Pons (tissue), 1 donor: Measurements from ENCODE around the gene CLDND1.
A peak's percentile ranks its signal among the peaks of the same experiment; 100 is the strongest.

Source experiments
- DNase-seq: peaks from one replicate; pipeline ENCODE4 v3.0.0-alpha.2; 2016; ENCODE audit warnings: low spot score

The CLDND1 gene

DNA sequence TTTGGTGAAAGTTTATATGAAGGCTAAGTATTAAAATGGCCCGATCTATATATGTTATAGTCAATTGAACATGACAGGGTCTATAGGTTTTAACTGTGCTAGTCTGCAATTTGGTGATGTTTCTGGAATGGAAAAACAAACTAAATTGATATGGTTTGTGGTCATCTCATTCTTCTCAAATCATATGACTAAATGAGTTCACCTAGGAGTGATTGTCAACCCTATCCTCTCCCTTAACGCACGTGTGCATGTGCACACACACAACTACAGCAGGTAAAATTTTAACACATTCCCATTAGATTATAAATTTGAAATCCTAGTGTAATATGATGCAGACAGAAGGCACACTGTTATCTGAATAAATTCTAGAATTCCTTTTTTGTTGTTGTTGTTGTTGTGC, 9.0 kb downstream of the CLDND1 start:
- no peak for DNase-seq

DNA sequence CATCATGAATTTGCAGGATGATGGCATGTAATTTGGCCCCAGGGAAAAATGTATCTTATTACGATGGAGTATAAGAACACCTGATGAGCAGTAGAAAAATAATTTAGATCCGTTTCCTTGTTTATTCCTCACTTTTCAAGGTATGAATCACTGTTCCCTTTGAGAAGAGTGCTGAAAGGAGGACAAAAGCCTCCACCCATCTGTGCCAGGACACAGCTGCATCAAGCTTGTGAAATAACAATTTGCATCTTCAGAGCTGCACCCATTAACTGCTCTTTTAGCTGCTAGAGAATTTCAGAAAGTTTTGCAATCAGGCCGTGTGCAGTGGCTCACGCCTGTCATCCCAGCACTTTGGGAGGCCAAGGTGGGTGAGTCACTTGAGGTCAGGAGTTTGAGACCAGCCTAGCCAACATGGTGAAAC, 9.6 kb downstream of the CLDND1 start:
- DNase-seq = peak; percentile 60

DNA sequence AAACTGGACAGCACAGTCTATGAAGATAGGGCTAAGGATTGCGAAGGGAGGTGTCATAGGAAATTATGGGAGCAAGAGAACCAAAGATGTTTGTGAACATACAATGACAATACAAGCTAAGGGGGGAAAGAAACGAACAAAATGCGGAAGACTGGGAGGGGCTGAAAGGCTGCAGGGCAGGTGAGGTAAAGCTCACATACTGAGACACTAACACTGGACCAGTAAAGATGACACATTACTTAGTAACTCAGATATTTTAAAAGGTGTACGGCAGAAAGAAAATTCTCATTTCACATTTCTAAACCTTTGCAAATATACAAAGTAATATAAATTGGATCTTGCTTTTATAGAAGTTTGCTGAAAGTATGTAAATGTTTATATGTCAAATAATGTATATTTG, 10.1 kb downstream of the CLDND1 start:
- DNase-seq = no peak

DNA sequence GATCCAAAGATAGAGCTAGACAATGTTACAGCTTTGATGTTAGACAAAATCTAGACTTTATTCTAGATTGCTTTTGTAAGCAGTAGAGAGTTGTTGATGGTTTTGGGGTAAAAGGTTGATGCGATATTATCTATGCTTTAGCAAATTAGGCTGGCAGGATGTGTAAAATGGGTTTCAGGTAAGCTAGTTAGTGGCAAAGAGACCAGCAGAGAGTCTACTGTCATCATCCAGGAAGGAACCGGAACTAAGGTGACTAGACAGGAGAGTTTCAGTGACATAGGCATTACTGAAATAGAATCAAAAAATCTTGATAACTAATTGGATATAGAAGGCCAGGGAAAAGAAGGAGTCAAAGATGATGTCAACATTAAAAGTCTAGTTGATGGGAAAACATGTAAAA, 14.1 kb downstream of the CLDND1 start:
- no peak for DNase-seq

DNA sequence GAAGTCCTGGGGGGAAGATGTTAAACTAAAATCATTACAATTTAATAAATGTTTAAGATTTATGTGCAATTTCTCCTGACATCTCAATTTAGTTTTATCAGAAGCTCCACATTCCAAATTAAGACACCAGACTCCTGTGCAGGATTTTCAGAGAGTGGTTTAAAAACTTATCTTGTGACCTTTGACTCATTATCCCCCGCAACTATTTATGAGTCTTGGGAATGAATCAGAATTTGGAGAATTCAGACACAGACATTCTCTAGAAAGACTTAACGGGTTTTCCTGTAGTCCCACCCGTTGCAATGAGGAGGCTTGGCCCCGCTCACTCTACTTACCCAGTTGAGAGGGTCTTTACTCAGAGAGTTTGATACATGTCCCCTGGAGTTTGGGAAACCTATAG, 18.2 kb downstream of the CLDND1 start:
- DNase-seq = no peak

DNA sequence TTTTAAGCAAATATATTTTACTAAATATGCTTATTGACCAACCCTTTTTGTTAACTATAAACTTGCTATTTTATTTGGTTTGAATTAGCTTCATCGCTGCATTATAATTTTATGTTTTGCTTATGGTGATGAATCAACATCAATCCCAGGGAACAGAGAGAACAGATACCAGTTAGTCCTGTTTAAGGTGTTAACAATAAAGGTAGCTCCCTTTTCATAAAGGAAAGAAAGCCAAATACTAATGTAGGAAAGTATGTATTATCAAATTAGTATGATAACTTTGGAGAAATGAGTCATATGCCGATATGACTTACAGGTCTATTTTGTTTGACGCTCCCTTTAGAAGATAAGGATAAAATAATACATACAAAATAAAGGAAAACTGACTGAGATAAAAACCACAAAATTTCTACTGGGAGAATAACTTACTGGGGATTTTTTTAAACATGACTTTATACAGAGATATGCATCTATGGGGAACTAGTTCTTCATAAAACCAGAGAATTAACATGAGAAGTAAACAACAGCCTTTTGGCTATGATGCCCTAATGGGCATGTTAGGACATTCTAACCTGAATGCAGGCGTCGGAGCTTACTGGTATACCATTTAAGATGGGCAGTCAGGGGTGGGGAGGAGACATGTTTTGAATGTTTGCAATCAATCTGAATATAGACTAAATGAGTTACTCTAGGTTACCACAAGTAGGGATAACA, 20.7 kb downstream of the CLDND1 start:
- DNase-seq = no peak

DNA sequence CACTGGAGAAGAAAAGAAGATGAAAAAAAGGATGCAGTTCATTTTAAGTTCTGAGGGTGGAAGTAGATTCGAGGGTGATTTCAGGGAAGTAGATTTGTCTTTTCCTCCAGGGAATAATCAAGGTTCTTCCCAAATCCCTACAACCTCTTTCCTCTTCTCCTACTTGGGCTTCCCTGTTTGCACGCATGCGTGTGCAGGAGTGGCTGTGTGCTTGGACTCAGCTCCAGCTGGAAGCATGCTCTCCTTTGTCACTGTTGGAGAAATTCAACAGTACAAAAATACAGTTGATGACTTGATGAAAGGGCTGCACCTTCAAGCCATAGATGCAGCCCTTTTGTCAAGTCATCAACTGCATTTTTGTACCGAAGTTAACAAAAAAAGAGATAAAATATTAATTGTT, 21.4 kb downstream of the CLDND1 start:
- DNase-seq = peak; percentile 76

DNA sequence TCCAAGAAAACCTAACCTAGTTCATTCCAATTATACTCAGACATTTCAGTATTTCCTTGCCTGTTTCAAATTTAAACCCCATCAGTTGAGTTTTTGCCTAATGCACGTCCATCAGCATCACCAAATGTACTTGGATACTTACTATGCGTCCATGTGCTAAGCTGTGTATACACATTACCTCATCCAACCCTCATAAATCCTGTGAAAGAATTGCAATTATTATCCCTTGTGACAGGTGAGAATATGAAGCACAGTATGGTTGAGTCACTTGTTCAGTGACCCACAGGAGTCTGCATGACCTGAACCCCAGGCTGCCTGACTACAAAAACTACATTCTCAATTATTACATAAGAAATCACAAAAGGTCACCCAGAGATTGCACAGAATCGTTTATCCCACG, 22.7 kb downstream of the CLDND1 start:
- DNase-seq = no peak

DNA sequence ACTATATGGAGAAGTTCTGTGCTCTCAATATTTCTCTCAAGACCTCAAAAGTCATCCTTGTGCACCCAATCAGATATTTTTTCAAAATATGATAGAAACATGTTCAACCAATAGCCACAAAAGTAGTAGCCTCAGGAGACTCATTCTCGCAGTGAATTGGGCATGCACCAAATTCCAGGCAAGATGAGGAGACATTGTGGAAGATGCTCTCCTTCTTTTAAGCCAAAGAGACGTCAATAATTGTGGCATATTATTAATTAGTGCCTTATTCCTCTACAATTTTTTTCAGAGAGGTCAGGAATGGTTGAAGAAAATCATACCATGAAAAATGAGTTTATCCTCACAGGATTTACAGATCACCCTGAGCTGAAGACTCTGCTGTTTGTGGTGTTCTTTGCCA, 25.3 kb downstream of the CLDND1 start, which contains the start of gene OR5K2:
Gene OR5K2 (plus strand): TSS at position 301 of the 400 bp plus-strand sequence. CDS start 0 bp downstream, at position 301.
- no peak for DNase-seq

DNA sequence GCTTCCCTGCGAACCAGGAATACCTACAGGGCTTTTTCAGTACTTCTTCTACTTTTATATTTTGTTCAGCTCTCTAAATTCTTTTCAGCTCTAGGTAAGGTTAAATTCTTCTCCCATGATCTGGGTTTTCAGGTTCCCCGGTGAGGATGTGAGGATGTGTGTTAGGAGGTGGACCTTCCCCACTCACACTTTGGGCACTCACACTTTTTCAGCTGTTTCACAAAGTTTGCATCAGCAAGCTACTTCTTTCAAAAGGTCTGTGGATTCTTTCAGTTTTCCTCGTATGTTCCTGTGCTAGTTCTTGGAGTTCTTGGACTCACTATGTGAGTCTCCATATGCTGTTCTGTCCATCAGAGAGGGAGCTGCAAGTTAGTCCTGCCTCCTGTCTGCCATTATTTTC, 39.1 kb downstream of the CLDND1 start:
- DNase-seq = no peak

DNA sequence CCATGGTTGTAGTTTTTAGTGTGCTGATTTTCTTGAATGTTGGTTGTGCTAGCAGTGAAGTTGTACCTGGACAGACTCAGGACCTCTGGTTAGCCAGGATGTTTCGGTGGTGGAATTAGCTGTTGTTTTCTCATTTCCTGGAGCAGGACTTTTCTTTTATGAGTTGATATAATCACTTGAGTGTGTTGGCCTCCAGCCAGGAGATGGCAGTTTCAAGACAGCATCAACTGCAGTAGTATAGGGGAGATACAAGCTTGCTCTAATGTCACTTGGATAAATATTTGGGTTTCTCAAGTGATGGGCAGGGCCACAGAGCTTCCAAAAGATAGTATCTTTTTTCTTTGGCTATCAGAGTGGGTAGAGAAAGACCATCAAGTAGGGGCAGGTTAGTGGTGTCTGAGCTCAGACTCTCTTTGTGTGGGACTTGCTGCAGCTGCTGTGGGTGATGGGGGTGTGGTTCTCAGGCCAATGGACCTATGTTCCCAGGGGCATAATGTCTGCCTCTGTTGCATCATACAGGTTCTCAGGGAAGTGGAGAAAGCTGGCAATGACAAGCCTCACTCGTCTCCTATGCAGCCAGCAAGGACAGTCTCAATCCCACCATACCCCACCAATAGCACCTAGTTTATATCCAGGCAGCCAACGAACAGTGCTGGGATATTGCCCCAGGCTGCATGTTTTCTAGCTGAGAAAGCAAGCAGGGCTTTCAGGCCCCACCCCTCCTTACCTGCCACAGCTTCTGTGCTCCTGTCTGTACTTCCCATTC, 39.8 kb downstream of the CLDND1 start:
- DNase-seq = no peak
